HG02763 (cell line): Measurements from ENCODE around the gene OR8A1.

ENCODE experiments used
- ATAC-seq: cut with Tn5 transposase; IDR thresholded peaks from one replicate; pipeline ENCODE4 v1.9.1; 2021; ENCODE audit warnings: mild to moderate bottlenecking, moderate library complexity; ENCODE audit not compliant: unreplicated experiment

The OR8A1 gene

GRCh38 chr11:124569697-124570096 is at the start of gene OR8A1:
Gene OR8A1 (plus strand): TSS chr11:124569997. CDS start chr11:124570120, 123 bp downstream.
- ATAC-seq, result no peak

DNA sequence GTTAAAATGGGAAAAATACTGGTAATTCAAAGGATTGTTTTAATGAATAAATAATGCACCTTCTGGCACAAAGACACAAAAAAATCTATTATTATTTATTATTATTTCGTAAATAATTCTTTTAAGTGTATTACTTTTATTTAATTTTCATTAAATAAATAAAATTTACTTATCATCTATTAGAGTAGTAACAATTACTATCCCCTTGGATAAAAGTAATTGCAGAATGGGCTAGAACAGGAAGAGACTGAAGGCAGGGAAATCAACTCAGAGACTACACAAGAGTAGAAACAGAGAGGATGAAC is 49.3 kb upstream of the OR8A1 start:
- no peak for ATAC-seq

GRCh38 chr11:124533626-124534025 is 36.2 kb upstream of the OR8A1 start:
- no peak for ATAC-seq

GRCh38 chr11:124534051-124534450 is 35.7 kb upstream of the OR8A1 start:
- no peak for ATAC-seq

GRCh38 chr11:124535552-124536232 is 34.1 kb upstream of the OR8A1 start:
- ATAC-seq, result no peak

DNA sequence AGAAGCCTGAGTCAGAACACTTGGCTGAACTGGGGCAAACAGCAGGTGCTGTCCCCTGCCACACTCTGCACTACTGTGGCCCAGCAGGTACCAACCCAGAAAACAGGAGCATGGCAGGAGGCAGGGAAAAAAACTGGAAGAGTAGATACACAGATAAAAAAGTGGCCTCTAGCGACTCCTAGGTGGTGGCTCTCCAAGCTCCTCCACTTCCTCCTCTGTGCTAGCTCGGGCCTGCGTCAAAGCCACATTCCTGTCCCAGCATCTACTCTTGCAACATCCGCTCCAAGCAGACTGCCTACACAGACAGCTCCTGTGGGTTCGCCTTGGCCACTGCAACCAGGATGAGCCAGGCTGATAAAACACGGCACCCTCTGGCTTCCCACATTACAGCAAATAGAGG is 33.3 kb upstream of the OR8A1 start:
- no peak for ATAC-seq

GRCh38 chr11:124538019-124538418 is 31.8 kb upstream of the OR8A1 start:
- no peak for ATAC-seq

GRCh38 chr11:124541204-124541603 is 28.6 kb upstream of the OR8A1 start:
- no peak for ATAC-seq

DNA sequence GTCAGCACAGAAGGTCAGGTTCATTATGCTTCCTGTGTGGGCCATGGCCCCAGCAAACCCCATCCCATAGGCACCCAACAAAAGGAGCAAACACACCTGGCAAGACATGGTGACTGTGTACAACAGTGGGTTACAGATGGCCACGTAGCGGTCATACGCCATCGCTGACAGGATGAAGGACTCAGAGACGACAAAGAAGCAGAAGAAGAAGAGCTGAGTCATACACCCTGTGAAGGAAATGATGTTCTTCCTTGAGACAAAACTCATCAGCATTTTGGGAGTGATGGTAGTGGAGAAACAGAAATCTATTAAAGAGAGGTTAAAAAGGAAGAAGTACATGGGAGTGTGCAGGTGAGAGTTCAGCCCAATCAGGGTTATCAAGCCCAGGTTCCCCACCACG is 26.7 kb upstream of the OR8A1 start:
- ATAC-seq, result no peak

DNA sequence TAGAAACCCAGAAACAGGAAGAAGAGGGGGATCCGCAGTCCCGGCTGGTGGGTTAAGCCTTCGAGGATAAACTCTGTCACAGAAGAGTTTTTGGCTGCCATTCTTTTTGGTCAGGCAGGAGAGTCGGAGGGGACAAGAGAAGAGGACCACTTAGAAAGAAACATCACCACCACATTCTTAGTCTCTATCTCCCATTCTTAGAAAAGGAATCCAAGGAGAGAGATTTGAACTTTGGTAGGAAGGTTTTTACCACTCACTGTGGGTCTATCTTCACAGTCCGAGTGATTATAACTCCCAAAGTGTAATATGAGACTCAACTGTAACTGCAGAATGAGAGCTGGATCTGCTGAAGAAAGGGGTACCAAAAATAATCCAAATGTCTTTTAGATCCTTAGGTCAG is 26.2 kb upstream of the OR8A1 start, which contains the start of gene OR8B12:
Gene OR8B12, minus strand, starts transcription at position 101 of the 400 bp plus-strand sequence. Its CDS starts 0 bp downstream, at position 101.
- ATAC-seq, result no peak

- no peak for ATAC-seq
These were observed 18.6 kb upstream of the OR8A1 start for GRCh38 chr11:124551189-124551588.

DNA sequence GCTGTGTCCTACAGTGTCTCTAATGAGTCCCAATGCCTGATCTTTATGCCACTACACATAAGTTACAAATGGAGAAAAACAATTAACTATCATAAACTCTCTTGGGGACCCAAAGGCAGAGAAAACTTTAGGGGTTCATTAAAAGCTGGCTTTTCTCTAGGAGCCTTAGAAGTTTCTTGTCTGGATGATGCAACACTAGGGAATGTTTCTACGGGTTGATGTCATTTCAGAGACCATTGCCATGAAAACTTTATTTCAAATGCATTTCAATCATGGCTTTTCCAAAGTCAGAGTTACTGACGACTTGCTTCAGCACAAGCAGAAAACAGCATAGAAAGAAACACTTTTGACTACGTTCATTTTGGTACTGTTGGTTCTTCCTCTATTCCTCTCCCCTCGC is 17.8 kb upstream of the OR8A1 start:
- ATAC-seq, result no peak

GRCh38 chr11:124556828-124557227 is 13.0 kb upstream of the OR8A1 start:
- ATAC-seq, result no peak

GRCh38 chr11:124570160-124570559 is 363 bp downstream of the OR8A1 start:
- ATAC-seq, result no peak

GRCh38 chr11:124577716-124578427 is 8.1 kb downstream of the OR8A1 start:
- no peak for ATAC-seq

- no peak for ATAC-seq
These were observed 9.0 kb downstream of the OR8A1 start for GRCh38 chr11:124578761-124579160.

DNA sequence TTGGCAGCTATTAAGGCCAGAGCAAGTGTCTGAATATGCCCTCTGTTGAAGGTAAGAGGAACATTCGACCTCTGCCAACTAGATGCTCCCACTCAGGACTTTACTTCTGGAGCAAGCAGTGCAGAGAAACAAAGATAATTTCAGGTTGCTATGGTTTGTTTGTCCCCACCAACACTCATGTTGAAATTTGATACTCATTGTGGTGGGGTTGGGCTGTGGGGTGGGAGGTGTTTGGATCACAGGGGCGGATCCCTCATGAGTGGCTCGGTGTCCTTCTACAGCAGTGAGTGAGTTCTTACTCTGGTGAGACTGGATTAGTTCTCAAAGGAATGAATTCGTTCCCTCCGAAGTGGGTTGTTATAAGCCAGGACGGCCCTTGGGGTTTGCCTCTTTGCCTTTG is 12.0 kb downstream of the OR8A1 start:
- ATAC-seq, result no peak

- ATAC-seq, result no peak
These were observed 12.8 kb downstream of the OR8A1 start for GRCh38 chr11:124582565-124582964.

DNA sequence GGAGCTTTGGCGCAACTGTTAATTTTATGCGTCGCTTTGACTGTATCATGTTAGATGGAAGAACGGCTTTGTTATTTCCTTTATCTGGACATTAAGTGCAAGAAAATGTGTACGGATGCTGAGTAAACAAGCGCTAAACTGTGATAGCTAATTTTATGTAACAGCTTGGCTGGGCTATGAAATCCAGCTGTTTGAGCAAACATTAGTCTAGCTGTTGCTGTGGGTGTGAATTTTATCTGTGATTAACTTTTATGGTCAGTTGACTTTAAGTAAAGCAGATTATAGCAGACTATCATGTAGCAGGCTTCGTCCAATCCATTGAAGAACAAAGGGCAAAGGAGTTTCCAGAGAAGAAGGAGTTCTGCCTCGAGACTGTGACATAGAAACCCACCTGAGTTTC is 14.0 kb downstream of the OR8A1 start:
- ATAC-seq, result no peak

DNA sequence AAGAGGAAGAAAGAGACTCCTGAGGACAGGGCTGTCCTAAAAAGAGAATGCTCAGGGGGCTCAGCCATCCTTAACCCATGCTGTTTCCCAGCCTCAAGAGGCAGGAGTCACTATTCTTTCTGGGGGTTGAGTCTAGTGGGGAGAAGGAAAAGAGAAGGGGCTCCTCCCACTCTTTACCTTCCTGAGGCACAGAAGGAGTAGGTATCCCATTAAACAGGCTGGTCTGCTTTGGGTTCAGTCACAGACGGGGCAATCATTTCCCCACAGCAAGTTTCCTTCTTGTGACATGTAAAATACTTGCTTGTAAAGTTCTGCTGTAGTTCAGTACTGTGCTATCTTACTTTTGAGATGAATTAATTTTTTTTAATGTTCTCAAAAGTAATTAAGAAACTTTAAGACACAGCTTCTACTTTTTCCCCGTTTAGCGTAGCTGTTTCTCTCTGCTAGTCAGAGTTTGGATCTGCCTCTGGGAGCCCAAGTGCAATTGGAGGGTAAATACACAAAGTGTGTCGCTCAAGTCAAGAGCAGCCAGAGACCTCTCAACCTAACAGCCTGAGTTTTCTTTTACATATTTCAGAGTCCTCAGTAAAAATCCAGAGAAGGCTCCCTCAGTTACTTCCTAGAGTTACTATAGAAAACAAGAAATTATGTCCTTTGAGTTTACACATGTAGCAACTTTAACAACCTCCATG is 15.0 kb downstream of the OR8A1 start:
- no peak for ATAC-seq

- no peak for ATAC-seq
These were observed 16.6 kb downstream of the OR8A1 start for GRCh38 chr11:124586238-124586860.

DNA sequence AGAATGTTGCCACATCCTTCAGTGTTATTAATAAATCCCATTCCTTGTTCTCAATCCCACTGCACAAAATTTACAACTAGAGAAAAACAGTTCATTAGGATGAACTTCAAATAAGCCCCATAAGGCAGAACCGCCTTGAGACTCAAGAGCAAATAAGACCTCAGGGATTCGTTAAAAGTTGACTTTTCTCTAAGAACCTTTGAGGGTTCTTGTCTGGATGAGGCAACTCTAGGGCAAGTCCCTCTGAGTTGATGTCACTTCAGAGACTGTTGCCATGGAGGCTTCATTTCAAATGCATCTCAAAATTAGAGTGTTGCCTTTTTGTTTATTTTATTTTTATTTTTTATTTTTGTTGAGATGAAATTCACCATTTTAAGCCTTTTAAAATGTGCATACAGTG is 21.6 kb downstream of the OR8A1 start:
- ATAC-seq, result no peak
